Esophagus squamous epithelium (tissue), 4 donors: ENCODE measurements around the gene TAPBPL.

Source experiments
- CTCF ChIP-seq, 6 experiments: fragments of 450-650 bp in 4 of 6; fragments of 200-600 bp in 2 of 6; sonication (generic) in 2 of 6; IDR thresholded peaks; one replicate each; pipeline ENCODE4 v1.5.1; 2016 to 2019; ENCODE audit warnings: antibody characterized with exemption in 6 of 6, mild to moderate bottlenecking in 4 of 6, moderate library complexity in 4 of 6
- POLR2A ChIP-seq, 4 donors: fragments of 450-650 bp; IDR thresholded peaks; one replicate each; pipeline ENCODE4 v1.6.1; 2017; ENCODE audit warnings: antibody characterized with exemption in 4 of 4, mild to moderate bottlenecking in 4 of 4, moderate library complexity in 3 of 4

- TF ChIP-seq POLR2A (IDR thresholded peaks at IDR 0.05), result no peak
- no peak for TF ChIP-seq CTCF (IDR thresholded peaks at IDR 0.05)
These were observed 20.6 kb downstream of the TAPBPL start for GRCh38 chr12:6472491-6472890.
